ENCODE measurements around the gene DLGAP1.
A peak's percentile ranks its signal among the peaks of the same experiment; 100 is the strongest.

The DLGAP1 gene

DNA sequence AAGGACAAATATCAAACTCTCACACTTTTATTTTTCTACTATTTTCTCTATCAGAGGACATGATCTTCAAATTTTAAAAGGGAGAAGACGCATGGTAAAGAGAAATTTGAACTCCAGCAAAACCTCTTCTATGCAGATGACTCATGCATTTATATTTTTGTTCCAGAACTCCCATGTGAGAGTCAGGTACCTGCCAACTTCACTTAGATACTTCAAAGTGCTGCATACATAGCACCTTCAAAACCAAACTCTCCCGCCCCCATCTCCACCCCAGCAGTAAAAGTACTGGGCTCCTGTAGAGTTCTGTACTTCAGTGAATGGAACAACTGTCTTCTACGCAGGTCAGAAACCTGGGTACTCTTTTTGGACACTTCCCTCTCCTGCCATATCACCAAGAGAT is 606.8 kb downstream of the DLGAP1 start:
- DNase-seq: no peak

DNA sequence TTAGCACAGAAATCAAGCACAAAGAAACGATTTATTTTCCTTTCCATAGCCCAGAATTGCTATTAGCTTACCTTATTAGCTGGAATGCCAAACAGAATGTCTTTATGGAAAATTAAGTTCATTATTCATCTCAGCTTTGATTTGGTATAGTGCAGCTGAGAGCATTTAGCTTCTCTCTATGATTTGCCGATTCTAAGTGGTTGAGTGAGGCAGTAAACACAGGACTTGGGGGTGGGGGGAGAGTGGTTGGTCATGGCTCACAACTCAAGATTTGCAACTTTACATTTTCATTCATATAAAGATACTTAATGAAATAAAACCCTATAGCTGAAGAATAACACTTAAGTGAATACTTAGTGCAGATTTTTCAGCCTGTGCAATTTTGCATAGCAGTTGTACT is 609.9 kb downstream of the DLGAP1 start:
- no peak for DNase-seq

DNA sequence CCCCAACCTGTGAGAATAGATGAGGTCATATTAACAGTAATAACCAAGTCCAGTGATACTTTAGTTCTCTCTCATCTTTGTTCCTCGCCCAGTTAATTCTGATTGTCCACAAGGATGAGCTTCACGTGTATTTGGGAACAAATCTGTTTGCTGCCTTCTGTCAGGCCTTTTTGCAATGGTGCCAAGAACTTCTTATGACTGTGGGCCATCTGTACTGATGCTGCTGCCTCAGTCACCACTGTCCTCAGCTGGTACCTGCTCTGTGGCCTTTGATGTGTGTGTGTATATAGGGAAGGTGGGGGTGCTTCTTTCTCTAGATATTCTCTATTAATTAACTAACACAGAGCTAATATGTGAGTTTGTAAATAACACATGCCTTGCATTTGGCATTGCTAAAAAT is 612.3 kb downstream of the DLGAP1 start:
- DNase-seq: no peak

DNA sequence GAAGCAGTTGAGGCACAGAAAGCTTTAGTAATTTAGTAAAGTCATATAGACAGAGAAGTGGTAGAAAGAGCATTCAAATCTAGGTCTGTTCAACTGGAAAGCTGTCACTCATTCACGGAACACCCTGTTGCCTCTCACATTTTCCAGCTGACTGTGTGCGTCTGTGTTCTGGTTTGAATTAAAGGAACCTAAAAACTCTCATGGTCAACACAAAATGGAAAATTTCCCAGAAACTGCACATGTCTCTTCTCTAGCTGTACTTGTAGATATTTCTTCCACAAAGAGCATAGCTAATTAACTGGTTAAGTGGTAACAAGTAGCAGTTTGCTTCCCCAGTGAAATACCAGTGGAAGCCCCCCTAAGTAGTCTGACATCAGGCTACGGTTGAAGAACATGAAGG is 614.3 kb downstream of the DLGAP1 start:
- DNase-seq: no peak

DNA sequence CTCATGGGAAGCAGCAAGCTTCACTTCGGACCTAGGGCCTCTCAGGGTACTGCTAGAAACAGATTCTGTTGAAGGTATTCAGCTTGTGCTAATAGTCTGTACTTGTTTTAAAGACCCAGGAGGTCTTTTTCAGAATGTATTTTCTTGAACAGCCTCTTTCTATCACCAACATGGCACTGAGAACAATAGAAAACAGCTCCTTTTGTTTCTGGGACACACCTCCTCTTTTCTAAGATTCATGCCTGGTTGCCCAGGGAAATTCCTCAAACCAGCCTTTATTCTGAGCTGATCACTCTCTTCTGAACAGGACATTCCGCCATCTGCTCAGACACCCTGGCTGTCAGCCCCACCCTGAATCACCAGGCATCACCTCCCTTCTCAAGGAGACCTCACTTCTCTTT is 615.5 kb downstream of the DLGAP1 start:
- DNase-seq: no peak

DNA sequence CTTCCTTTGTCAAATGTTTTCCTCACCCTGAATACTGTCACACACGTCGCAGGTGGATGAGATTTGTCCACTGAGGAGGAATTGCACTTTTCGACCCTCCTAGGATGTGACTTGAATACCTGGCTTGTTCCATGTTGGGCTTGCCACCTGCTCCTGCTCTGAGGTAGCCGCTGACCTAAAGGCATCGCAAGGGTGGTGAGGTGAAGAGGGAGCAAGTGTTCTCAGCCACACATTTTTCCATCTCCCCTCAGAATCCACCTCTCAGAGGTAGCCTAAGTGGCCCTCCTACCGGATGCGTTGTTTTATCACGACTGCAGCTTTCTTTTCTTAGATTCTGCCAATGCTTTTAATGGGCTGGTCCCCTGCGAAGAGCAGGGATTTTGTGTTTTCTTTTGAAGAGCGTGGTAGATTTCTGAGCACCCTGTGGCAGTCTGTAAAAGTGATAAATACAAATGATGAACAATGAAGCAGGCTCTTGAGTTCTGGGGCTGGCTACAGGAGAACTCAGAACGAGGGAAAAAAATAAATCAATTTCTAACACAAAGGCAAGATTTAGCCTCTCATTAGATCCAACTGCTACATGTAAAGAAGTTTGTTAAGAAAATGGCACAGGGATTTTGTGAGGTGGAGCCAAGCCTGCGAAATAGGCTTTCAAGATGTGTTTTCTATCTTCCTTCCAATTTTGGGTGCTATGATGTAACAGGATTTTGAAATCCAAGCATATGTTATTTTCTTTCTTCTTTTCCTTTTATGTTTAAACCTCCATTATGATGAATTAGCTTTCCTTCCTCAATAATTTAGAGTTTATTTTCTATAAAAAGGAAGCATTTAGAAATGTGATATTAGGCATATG is 618.4 kb downstream of the DLGAP1 start:
- DNase-seq: no peak

DNA sequence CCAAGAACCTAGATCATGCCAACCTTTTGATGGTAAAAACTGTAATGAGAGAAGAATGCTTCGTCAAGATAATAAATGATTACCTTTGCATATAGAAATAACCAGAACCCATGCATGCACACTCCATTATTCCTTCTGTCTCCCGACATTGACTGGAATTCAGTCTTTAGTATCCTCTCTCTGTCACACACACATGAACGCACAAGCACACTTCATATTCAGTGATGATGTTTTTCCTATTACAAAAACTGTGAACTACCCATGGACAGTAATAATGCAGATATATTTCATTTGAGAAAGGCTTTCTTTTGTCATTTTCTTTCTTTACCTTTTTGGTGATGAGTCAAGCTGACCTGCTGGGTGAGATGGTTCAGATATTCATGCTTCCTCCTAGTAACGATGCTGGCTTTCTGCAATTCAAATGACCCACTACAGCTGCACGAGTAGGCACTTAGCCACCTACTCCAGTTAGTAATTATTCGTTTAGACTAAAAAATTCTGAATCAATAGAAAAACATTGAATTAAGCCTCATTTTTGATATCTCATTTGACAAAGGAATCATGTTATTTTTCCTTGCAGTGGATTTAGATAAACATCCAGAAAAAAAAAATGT is 623.0 kb downstream of the DLGAP1 start:
- no peak for DNase-seq

DNA sequence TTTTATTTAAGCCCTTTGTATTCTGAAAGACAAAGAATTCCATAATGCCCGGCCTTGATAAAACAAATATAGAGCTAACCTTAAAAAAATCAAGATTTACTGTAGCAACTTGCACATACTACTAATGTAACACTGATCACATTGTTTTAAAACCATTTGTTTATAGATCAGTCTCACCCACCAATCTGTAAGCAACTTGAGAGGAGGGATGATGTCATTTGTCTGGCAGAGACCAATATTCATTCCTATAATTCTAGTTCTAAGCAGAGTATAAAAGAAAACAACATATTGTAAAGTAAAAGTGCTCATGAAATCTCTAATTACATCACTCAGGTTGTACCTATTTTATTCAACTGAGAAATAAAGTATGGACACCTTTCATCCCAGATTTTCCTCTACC is 624.5 kb downstream of the DLGAP1 start:
- DNase-seq: no peak

DNA sequence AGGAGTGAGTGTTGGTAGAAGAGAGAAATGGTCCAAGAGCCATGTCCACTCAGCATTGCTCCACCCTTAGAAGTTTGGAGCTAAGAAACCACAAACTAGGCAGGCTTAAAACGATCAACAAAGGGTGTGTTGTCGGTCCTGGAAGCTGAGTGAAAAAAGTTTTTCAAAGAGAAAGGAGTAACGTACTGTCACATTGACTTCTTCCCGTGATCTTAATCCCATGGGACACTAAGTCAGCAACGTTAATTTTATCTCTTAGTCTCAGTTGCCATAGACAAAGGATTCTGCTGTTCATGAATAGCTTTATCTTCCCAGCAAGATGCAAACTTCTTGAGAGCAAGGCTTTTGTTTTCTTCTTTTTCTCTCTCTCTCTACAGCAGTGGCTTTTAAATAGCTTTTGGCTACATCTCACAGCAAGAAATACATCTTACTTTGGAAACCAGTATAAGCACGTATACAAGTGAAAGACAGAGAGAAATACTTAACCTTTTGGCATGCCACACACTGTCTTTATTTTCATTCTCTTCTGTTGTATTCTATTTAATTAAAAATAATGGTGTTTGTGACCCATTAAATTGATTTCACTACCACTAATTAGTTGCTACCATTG is 627.8 kb downstream of the DLGAP1 start:
- DNase-seq: no peak

DNA sequence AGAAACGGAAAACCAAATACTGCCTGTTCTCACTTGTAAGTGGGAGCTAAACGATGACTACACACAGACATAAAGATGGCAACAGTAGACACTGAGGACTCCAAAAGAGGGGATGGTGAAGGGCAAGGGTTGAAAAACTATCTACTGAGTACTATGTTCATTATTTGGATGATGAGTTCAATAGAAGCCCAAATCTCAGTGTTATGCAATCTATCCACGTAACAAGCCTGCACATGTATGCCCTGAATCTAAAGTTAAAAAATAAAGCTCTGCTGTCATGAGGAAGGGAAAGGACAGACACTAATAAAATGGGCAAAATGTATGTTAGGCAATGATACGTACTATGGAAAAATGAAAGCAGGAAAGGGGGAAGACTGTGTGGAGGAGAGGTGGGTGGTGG is 629.1 kb downstream of the DLGAP1 start:
- no peak for DNase-seq

DNA sequence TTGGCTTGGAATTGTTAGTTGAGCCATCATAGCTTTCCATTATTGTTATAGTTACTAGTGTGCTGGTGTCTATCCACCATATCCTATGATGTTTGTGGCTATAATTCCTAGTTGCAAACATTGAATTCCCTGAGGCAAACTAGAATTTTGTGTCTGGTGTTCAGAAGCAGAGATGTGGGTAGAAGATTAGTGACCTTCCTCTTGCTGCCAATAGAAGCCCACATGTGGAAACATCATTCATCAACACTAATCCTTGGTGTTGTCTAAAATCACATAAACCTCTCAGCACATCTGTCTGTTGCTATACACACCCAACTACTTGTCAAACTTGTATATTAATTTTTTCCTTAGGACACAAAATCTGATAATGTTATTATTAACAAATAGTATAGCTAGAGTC is 631.0 kb downstream of the DLGAP1 start:
- DNase-seq: no peak

DNA sequence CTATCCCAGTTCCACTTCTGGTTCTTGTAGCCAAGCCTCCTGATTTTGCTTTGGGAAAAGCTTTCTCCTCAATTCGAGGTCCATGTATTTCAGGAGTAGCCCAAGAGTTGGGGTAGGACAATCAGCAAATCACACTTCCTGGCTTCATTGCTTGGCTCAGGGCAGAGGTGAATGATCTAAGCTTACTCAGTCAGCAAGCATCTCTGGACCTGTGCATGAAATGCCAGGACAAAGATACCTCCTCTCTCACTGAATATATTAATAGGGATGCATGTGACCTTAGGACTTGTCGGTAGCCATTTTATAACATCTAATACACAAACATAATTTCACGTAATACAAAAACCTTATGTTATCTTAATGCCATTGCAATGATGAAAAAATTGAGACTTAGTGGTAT is 632.0 kb downstream of the DLGAP1 start:
- DNase-seq: no peak

DNA sequence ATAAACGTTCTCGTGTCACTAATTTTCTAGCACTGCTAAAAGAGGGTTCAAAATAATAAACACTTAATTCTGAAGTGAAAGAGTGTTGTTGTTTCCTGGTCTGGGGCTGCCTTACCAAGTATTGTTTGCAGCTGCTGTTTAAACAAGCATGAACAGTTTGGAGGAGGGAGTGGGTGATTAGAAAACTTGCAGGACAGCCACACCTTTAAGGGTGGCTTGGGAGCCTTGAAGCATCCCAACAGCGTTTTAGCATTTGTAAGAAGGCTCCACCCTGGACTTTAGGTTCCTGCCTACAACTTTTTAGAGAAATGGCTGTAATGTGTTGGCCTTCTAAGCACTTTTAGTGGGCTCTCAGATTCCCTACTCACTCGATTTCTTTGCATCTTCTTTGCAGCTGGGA is 633.6 kb downstream of the DLGAP1 start:
- no peak for DNase-seq

DNA sequence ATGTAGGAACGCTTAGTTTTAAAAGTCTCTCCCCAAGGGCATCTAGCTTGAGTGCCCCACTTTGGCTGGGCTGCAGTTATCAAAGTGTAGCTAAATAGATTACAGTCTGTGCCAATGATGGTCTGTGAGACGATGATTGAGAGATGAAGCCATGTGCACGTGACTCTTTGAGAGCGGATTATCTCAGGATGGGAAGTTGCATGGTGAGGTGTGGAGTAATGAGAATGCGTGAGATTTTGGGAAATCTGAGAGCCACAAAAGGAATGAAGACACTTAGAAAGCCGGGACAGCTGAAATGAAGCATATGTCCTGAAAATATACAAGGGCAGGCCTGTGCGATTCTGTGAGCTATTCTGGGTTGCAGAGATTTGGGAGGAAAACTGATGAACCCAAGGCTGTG is 635.1 kb downstream of the DLGAP1 start:
- peak; percentile 35 for DNase-seq

DNA sequence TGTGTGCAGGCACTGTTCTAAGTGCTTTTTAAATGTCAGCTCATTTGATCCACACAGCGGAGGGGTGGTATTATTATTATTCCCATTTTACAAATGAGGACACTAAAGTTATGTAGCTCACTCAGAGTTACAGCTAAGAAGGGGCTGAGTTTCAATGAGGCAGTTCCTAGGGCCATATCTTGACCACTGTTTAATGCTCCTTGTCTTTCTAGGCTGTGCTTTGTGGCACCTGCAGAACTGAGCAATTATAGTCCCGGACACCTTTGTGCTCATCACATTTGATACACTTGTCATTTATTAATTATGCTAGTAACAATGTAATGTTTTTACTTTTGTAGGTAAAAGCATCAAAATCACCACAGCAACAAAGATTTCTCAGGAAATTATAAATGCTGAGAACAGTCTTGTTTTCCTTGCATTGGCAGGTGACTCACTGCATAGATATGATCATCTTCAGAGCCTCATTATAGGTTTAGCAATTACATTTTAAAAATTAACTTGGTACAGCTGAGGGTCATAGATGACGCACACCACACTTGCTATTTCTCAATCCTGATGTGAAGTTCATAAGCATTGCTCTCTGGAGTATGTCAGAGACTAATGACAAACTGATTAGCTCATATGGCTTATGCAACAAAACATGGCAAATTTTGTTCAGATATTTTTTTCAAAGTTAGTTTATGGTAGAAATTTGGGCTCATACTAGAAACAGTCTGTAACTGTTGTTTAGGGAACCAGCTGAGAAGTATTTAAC is 638.3 kb downstream of the DLGAP1 start:
- no peak for DNase-seq

DNA sequence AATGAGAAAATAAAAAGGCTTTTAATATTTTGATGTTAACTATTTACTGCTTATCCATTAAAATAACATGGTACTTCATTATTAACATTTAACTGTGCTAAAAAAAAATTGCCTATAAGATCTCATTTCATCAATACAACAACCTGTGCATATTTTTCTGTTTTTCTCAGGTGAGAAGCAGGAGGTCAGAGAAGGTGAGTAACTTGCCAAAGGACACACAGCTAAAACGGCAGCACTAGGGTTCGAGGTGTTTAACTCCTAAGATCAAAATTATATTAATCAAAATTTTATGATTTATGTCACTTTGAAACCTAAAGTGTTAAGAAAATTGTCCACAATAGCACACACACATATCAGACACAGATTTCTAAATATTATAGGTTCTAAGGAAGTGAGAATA is 639.1 kb downstream of the DLGAP1 start:
- no peak for DNase-seq

DNA sequence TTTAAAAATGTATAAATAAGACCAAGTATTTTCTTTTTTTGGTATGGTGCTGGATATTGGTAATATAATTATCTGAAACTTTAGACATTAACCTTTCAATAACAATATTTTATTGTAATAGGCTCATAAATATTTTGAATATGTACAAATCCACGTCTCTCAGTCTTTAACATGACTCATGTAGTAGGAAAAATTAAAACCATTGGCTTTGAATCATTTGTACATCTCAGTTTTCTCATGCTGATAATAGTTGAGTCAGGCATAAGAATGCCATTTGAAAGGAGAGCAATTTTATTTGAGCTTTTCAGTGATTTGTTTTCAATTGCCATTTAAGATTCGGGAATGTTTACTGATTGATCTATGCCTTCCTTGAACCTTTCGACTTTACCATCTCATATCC is 640.3 kb downstream of the DLGAP1 start:
- no peak for DNase-seq

DNA sequence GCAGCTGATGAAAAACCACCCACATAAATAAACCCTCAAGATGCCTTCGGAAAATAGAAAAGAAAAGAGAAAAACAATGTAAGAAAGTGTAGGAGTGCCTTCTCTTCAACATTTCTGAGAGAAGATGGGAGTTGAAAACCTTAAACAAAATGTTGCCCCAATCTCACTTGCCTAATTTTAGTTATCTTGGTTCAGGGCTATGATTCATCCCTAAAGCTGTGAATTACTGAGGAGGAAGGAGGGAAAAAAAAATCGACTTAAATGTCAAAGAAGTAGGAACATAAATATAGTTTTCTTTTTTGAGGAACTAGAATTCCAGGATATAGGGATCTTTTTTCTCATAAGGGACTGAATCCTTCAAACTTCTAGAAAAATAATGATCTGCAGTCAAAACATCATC is 644.8 kb downstream of the DLGAP1 start:
- DNase-seq: no peak

DNA sequence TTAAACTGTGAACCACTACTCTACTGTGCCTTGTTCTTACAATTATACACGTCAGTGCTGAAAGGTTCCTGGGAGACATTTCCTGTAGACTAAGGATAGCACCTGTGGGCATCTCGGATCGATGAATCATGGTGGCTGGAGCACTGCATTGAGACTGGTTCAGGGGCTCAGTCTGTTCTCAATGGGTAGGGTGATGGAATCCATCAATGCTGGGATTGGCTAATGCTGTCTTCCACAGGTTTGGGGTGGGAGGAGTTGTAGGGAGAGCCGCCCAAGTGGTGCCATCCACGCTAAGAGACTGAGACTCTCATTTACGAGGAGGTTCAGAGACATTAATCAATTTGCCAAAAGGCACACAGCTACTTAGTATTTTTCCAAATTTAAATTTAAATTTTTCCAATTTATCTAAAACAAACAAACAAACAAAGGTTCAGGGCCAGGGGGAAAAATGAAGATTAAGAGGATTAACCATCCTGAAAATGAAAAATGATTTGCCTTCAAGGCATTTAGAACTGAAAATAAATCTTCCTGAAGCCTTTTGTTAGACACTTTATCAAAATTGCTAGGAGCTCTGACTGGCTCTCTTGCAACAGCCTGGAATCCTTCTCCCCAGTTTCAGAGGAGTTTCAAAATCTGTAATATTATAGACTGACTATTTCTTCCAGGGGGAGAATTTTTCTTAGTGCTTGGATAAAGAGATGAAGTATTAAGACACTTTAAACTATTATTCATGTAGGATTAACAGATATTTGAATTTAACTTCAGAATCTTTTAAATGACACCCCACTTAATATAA is 645.9 kb downstream of the DLGAP1 start:
- DNase-seq: no peak

DNA sequence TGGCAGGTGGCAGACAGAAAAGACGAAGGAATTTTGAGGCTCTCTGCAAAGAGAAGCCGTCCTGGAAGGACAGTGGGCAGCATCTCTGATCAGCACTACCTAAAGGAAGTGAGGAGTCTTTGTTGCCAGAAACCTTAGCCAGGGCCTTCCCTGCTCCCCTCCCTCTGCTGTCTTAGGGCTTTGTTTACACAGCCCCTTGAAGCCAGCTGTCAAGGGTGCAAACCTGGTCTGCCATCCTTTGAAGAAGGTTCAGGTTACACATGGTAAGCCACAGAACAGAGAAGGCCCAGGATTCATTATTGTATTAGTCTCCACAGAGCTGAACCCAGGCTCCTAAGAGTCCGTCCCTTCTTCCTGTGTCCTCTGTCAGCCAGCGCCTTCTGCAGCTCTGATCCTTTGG is 648.5 kb downstream of the DLGAP1 start:
- peak; percentile 78 for DNase-seq

DNA sequence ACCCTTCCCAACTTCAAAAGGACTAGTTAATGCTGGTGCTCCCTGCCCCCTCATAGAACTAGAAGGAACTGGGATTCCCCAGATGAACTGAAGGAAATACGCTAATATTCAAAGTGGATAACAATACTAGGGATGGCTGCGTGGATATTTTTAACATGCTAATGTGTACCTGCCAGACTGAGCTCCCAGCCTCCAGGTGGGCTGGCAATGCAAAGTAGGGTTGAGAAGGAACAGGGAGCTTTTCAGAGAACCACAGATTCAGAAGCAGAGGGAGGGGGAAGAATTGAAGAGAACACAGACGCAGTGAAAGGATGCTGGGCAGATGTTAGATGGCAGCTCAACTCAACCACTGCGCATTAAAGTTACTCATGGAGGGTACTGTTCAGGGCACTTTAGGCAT is 650.8 kb downstream of the DLGAP1 start:
- DNase-seq: no peak

DNA sequence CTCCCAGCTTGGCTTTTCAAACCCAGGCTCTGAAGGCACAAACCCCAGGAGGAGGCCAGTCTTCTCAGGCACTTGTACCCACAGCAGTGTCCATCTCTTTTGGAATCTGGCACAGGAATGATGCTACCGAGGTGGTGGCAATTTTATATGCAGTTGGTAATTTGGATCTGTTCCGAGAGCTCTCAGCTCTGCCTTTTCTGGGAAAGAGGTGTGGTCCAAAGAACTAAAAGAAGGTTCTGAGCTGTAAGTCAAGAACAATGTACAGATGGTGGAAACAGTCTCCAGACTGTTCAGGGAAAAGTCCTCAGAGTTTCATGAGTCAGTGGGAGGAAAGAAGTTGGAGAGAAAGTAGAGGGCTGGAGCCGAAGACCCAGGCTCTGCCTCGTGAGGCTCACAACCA is 651.8 kb downstream of the DLGAP1 start:
- no peak for DNase-seq

DNA sequence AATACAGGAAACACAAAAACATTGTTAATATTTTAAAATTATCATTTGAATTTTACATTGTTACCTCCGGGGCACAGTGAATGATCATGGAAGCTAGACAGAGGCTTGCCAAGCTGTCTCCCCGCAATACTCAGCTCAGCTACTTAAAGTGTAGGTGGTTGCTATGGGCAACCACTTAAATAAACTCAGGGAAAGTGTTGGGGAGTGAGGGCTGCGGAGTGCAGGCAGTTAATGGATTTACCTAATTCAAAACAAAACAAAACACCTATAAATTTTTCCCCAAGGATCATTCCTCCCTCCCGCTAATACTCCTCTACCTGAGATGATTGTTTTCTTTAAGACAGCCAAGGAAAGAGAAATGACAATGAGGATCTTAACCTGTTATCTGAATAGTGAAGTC is 655.6 kb downstream of the DLGAP1 start:
- DNase-seq: peak; percentile 32
